CD4-positive, alpha-beta T cell treated with Interleukin-2 at 100 ng/mL for 4 hours (primary cell): ENCODE data around the gene MRPL47.
"Not testable (repeated sequence)": the region's sequence is repeated elsewhere in the genome, so short reads cannot be mapped to it uniquely, and the experiment has no call there.

Experiments used
- DNase-seq: peaks from one replicate; pipeline ENCODE4 v3.0.0-alpha.2; 2020; ENCODE audit warnings: low spot score

Gene MRPL47

GRCh38 chr3:179604321-179605078, at the start of gene MRPL47, which contains the start of gene NDUFB5:
Gene MRPL47 (minus strand): TSS chr3:179604638. CDS start chr3:179604624, 14 bp downstream.
Gene NDUFB5 (plus strand): TSS chr3:179604794. CDS start chr3:179604816, 22 bp downstream.
- DNase-seq, result peak; percentile 94

- peak; percentile 58 for DNase-seq
Observed at GRCh38 chr3:179653096-179653797, 48.8 kb upstream of the MRPL47 start.

GRCh38 chr3:179652447-179653095, 48.1 kb upstream of the MRPL47 start, which contains the start of gene USP13:
Gene USP13 (plus strand): TSS chr3:179653040. CDS start chr3:179653226, 186 bp downstream.
- DNase-seq, result peak; percentile 64

- DNase-seq, result no peak
Observed at GRCh38 chr3:179651687-179652446, 47.4 kb upstream of the MRPL47 start.

- no peak for DNase-seq
Observed at GRCh38 chr3:179646177-179646576, 41.7 kb upstream of the MRPL47 start.

GRCh38 chr3:179643837-179644236, 39.4 kb upstream of the MRPL47 start:
- not testable (repeated sequence) for DNase-seq

- DNase-seq, result no peak
Observed at GRCh38 chr3:179642871-179643270, 38.4 kb upstream of the MRPL47 start.

GRCh38 chr3:179640469-179640868, 36.0 kb upstream of the MRPL47 start:
- no peak for DNase-seq

GRCh38 chr3:179630753-179631451, 26.5 kb upstream of the MRPL47 start:
- DNase-seq, result no peak

GRCh38 chr3:179624451-179624850, 20.0 kb upstream of the MRPL47 start:
- no peak for DNase-seq

GRCh38 chr3:179622023-179622422, 17.6 kb upstream of the MRPL47 start:
- no peak for DNase-seq

- DNase-seq, result no peak
Observed at GRCh38 chr3:179615458-179616173, 11.2 kb upstream of the MRPL47 start.

- DNase-seq, result no peak
Observed at GRCh38 chr3:179613807-179614206, 9.4 kb upstream of the MRPL47 start.

- DNase-seq, result no peak
Observed at GRCh38 chr3:179610066-179610465, 5.6 kb upstream of the MRPL47 start.

- peak; percentile 64 for DNase-seq
Observed at GRCh38 chr3:179608931-179609720, 4.7 kb upstream of the MRPL47 start.

GRCh38 chr3:179606534-179607085, 2.2 kb upstream of the MRPL47 start:
- DNase-seq, result no peak

GRCh38 chr3:179603831-179604230, 607 bp downstream of the MRPL47 start:
- DNase-seq, result no peak

- no peak for DNase-seq
Observed at GRCh38 chr3:179603321-179603720, 1.1 kb downstream of the MRPL47 start.

GRCh38 chr3:179599531-179599930, 4.9 kb downstream of the MRPL47 start:
- no peak for DNase-seq
